ENCODE data around the gene EZR. TPM values are rescaled to one million over a fixed set of nuclear protein-coding genes. Genes with fewer than 3 reads are reported as not detected.

The EZR gene
- total RNA-seq, 1 experiment from 2014 or later: 263 TPM

GRCh38 chr6:158768436-158768835 is 50.7 kb downstream of the EZR start:
- intact Hi-C loops (cut with micrococcal nuclease; ENCODE audit: unreplicated experiment) (no loop called here), in situ Hi-C loops (cut with HindIII; ENCODE audit: low pct_unique_long_range_greater_than_20kb, low sequenced_read_pairs) (no loop called here)
- no peak for ATAC-seq
- ChIA-PET POLR2A (no interaction called here), CTCF (no interaction called here)
- DNase-seq (ENCODE audit: low read depth, low spot score): no peak
- Histone ChIP-seq H3K27ac (ENCODE audit: low read length) (no peak overlapping the region), H3K9me3 (ENCODE audit: control insufficient read depth, insufficient read depth, low read depth, low read length) (no peaks in the 10 kb centered on the region), H3K36me3 (ENCODE audit: control insufficient read depth, insufficient read depth, low read length) (peaks cover 23% of the 10 kb centered on the region), H3K4me1 (ENCODE audit: control insufficient read depth, insufficient read depth, low read length) (no peaks in the 10 kb centered on the region), H3K27me3 (ENCODE audit: control insufficient read depth, insufficient read depth, low read length) (no peaks in the 10 kb centered on the region), H3K4me3 (ENCODE audit: low read depth in 2 of 2, low read length in 2 of 2) (no peak overlapping the region)
- TF ChIP-seq POLR2AphosphoS5 (IDR thresholded peaks at IDR 0.05; ENCODE audit: low read depth, low read length) (no peak), SIN3A (IDR thresholded peaks at IDR 0.05; ENCODE audit: borderline replicate concordance, insufficient read depth, low read depth, low read length) (no peak)
- no TSS peak for BruUV-seq (replicated peaks)

- Histone ChIP-seq H3K4me1 (ENCODE audit: control insufficient read depth, insufficient read depth, low read length) (no peaks in the 10 kb centered on the region), H3K9me3 (ENCODE audit: control insufficient read depth, insufficient read depth, low read depth, low read length) (no peaks in the 10 kb centered on the region), H3K4me3 (ENCODE audit: low read depth in 2 of 2, low read length in 2 of 2) (no peak overlapping the region), H3K27me3 (ENCODE audit: control insufficient read depth, insufficient read depth, low read length) (no peaks in the 10 kb centered on the region), H3K27ac (ENCODE audit: low read length) (no peak overlapping the region), H3K36me3 (ENCODE audit: control insufficient read depth, insufficient read depth, low read length) (peaks cover 23% of the 10 kb centered on the region)
- POLR2A ChIA-PET: no interaction called here
- in situ Hi-C loops (cut with HindIII; ENCODE audit: low pct_unique_long_range_greater_than_20kb, low sequenced_read_pairs): no loop called here
- no TSS peak for BruUV-seq (replicated peaks)
- ATAC-seq (no peak), DNase-seq (ENCODE audit: low read depth, low spot score) (no peak)
- TF ChIP-seq, protein P1, sequence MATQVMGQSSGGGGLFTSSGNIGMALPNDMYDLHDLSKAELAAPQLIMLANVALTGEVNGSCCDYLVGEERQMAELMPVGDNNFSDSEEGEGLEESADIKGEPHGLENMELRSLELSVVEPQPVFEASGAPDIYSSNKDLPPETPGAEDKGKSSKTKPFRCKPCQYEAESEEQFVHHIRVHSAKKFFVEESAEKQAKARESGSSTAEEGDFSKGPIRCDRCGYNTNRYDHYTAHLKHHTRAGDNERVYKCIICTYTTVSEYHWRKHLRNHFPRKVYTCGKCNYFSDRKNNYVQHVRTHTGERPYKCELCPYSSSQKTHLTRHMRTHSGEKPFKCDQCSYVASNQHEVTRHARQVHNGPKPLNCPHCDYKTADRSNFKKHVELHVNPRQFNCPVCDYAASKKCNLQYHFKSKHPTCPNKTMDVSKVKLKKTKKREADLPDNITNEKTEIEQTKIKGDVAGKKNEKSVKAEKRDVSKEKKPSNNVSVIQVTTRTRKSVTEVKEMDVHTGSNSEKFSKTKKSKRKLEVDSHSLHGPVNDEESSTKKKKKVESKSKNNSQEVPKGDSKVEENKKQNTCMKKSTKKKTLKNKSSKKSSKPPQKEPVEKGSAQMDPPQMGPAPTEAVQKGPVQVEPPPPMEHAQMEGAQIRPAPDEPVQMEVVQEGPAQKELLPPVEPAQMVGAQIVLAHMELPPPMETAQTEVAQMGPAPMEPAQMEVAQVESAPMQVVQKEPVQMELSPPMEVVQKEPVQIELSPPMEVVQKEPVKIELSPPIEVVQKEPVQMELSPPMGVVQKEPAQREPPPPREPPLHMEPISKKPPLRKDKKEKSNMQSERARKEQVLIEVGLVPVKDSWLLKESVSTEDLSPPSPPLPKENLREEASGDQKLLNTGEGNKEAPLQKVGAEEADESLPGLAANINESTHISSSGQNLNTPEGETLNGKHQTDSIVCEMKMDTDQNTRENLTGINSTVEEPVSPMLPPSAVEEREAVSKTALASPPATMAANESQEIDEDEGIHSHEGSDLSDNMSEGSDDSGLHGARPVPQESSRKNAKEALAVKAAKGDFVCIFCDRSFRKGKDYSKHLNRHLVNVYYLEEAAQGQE (IDR thresholded peaks at IDR 0.05; ENCODE audit: insufficient read depth in 1 of 2, low read depth in 2 of 2, low read length in 1 of 2): no peak
- TF ChIP-seq POLR2AphosphoS5 (IDR thresholded peaks at IDR 0.05; ENCODE audit: low read depth, low read length) (no peak), TCF7L2 (IDR thresholded peaks at IDR 0.05; ENCODE audit: low read depth, low read length) (no peak)
- intact Hi-C loops (cut with micrococcal nuclease; ENCODE audit: unreplicated experiment): no loop called here
- CTCF ChIA-PET: no interaction called here
Observed at GRCh38 chr6:158767709-158768108, 51.5 kb downstream of the EZR start.

DNA sequence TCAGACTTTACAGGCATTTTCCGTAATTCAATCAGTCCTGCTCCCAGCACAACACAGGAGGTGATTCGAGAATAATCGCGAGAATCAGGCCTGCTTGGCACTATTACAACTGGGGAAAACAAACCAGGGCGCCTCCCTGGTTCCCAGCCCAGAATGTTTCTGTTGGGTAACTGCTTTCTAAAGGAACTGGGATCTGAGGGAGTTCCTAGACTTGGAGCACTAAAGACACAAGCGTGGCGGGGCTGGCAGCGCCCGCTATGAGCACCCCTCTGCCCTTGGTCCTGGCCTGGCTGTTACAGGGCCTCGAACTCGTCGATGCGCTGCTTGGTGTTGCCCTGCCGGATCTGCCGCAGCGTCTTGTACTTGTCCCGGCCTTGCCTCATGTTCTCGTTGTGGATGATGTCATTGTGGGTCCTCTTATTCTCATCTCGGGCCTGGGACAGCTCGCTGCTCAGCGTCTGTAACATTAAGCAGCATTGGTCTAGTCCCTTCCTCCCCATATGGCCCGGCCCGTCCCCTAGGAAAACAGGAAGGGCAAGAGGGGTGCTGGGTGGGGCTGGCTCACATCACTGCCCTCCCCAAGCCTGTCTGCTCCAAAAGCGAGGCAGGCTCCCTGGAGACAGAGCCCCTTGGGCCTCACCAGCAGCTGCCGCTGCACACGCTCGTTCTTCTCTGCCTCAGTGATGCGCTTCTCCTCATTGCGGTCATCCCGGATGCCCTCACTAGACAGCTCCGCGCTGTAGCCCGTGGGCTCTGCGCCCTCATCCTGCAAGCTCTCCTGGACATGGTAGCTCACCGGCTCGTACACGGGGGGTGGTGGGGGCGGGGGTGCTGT is 52.3 kb downstream of the EZR start:
- no TSS peak for BruUV-seq (replicated peaks)
- POLR2A ChIA-PET: no interaction called here
- in situ Hi-C loops (cut with HindIII; ENCODE audit: low pct_unique_long_range_greater_than_20kb, low sequenced_read_pairs): no loop called here

More for the DNA sequence above, 52.3 kb downstream of the EZR start:
- CTCF ChIA-PET: no interaction called here
- peaks cover 19% of the 10 kb centered on the region for H3K36me3 ChIP-seq (ENCODE audit: control insufficient read depth, insufficient read depth, low read length)
- no peak overlapping the region for H3K27ac ChIP-seq (ENCODE audit: low read length)
- no peaks in the 10 kb centered on the region for H3K27me3 ChIP-seq (ENCODE audit: control insufficient read depth, insufficient read depth, low read length)
- no peak for TF ChIP-seq SIN3A (IDR thresholded peaks at IDR 0.05; ENCODE audit: borderline replicate concordance, insufficient read depth, low read depth, low read length)
- TF ChIP-seq, protein P1 (IDR thresholded peaks at IDR 0.05; ENCODE audit: insufficient read depth in 1 of 2, low read depth in 2 of 2, low read length in 1 of 2): no peak
- no peak for TF ChIP-seq CTCF (IDR thresholded peaks at IDR 0.05)
- no peak for TF ChIP-seq TCF7L2 (IDR thresholded peaks at IDR 0.05; ENCODE audit: low read depth, low read length)
- no peak for TF ChIP-seq POLR2AphosphoS5 (IDR thresholded peaks at IDR 0.05; ENCODE audit: low read depth, low read length)
- no peak for DNase-seq (ENCODE audit: low read depth, low spot score)
- intact Hi-C loops (cut with micrococcal nuclease; ENCODE audit: unreplicated experiment): no loop called here
- no peaks in the 10 kb centered on the region for H3K4me1 ChIP-seq (ENCODE audit: control insufficient read depth, insufficient read depth, low read length)
- H3K4me3 ChIP-seq (ENCODE audit: low read depth in 2 of 2, low read length in 2 of 2): no peak overlapping the region
- ATAC-seq: no peak
- H3K9me3 ChIP-seq (ENCODE audit: control insufficient read depth, insufficient read depth, low read depth, low read length): no peaks in the 10 kb centered on the region
